Heart left ventricle (tissue), 13 donors: ENCODE results near the gene LDAH.

ENCODE experiments used
- POLR2A ChIP-seq, 2 donors: fragments of 450-650 bp; IDR thresholded peaks; one replicate each; pipeline ENCODE4 v1.6.1; 2017; ENCODE audit warnings: antibody characterized with exemption in 2 of 2, mild to moderate bottlenecking in 2 of 2, moderate library complexity in 2 of 2
- TF ChIP-seq, protein P1 (sequence below), 12 donors: fragments of 200-600 bp; sonication (generic) in 4 of 12; IDR thresholded peaks; one replicate each; pipeline versions ENCODE4 v1.5.0 to v1.8.0; 2018 to 2022; ENCODE audit warnings: antibody characterized with exemption in 12 of 12, mild to moderate bottlenecking in 5 of 12
- donor health status: ischemic (EF 13 %, LVEDD 7.1; RV severe dilation, severe dysfunction).
- donor health status: DM: no; HTN: yes; CAD: no.
- donor health status: DM: no; HTN: no; CAD: no.
- donor health status: ischemic (EF 25% LVEDD 6.9; RV normal size, moderate dysfunction).
- donor health status: ischemic (EF 25% LVEDD 5.7; RV mildly dilated, moderate dysfunction).
- donor health status: ischemic (EF 35%, LVEDD 5.7; RV mildly dilated, moderate dysfunction).
- donor health status: nonischemic (EF 11% LVEDD 7.7; RV severe dilation, severe dysfunction).
- donor health status: DM: yes; HTN: yes; CAD: no.
- donor health status: PGD.
- donor health status: ischemic (EF 29% LVEDD 5.4; RV normal size, mild dysfunction).
- donor health status: nonischemic (EF 23%, LVEDD 6.1; RV moderate dilation, normal function).

DNA sequence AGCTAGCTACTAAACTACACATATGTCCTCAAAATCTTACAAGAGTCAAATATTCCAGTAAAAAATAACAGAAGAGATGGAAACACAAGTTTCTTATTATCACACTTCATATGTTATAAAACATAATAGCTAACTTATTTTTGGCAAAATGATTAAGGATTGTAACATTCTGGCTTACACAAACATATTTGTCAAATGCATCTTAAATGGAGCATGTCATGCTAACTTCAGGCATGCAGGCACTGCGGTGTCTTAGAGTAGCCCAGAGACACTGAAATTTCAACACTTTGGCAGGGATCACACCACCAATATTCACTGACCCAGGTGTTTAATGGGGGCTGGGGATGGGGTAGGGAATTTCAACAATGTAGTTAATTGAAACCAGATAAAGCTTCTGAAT lies 51.6 kb downstream of the LDAH start:
- TF ChIP-seq, protein P1, sequence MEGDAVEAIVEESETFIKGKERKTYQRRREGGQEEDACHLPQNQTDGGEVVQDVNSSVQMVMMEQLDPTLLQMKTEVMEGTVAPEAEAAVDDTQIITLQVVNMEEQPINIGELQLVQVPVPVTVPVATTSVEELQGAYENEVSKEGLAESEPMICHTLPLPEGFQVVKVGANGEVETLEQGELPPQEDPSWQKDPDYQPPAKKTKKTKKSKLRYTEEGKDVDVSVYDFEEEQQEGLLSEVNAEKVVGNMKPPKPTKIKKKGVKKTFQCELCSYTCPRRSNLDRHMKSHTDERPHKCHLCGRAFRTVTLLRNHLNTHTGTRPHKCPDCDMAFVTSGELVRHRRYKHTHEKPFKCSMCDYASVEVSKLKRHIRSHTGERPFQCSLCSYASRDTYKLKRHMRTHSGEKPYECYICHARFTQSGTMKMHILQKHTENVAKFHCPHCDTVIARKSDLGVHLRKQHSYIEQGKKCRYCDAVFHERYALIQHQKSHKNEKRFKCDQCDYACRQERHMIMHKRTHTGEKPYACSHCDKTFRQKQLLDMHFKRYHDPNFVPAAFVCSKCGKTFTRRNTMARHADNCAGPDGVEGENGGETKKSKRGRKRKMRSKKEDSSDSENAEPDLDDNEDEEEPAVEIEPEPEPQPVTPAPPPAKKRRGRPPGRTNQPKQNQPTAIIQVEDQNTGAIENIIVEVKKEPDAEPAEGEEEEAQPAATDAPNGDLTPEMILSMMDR (IDR thresholded peaks at IDR 0.05): no peak
- no peak for TF ChIP-seq POLR2A (IDR thresholded peaks at IDR 0.05)
